ENCODE results near the gene BBOX1. TPM values are rescaled to one million over a fixed set of nuclear protein-coding genes. Genes with fewer than 3 reads are reported as not detected.

BBOX1 gene
- total RNA-seq, 1 donor from 2014 or later, result not detected

DNA sequence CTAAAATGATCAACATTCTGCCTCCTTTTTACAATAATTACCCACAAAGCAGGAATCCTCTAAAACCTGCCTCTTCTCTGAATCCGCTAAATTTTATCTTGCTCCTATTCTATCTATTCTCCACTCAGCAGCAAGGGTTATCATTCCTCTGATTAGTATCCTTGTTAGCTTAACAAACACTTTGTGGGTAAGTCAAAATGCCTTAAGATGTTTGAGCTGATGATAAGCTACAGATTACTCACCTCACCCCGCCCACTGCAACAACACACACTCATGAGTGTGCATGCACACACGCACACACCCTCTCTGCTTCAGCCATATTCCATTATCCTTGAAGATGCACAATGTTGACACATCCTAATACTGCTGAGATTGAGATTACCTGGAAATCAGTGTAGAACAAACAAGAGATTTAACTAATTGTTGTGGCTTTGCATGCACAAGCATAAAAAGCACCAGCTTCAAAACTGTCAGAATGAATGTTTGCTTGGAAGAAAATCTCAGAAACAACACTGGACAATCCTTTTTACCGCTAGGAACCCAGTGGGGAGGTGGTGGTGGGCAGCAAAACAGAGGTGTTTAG is 130.9 kb downstream of the BBOX1 start:
- Histone ChIP-seq H3K4me1 (no peaks in the 10 kb centered on the region), H3K27me3 (no peaks in the 10 kb centered on the region), H4K20me1 (ENCODE audit: low read depth) (no peaks in the 10 kb centered on the region), H3K36me3 (no peaks in the 10 kb centered on the region), H3K9ac (no peak overlapping the region), H3K9me3 (ENCODE audit: low read depth) (no peaks in the 10 kb centered on the region), H3F3A (ENCODE audit: low read depth) (no peaks in the 10 kb centered on the region), H3K4me3 (no peak overlapping the region), H3K4me2 (no peak overlapping the region), H2AFZ (replicated peaks) (no peak overlapping the region), H3K79me2 (ENCODE audit: low read depth) (no peaks in the 10 kb centered on the region), H3K27ac (no peak overlapping the region)
- DNase-seq (ENCODE audit: low spot score), result no peak
- H3K4me1 Mint-ChIP-seq, result no peaks in the 10 kb centered on the region
- no peak for TF ChIP-seq EZH2 (IDR thresholded peaks at IDR 0.05)
- TF ChIP-seq EZH2phosphoT487 (IDR thresholded peaks at IDR 0.05), result no peak
- TF ChIP-seq, protein P1, sequence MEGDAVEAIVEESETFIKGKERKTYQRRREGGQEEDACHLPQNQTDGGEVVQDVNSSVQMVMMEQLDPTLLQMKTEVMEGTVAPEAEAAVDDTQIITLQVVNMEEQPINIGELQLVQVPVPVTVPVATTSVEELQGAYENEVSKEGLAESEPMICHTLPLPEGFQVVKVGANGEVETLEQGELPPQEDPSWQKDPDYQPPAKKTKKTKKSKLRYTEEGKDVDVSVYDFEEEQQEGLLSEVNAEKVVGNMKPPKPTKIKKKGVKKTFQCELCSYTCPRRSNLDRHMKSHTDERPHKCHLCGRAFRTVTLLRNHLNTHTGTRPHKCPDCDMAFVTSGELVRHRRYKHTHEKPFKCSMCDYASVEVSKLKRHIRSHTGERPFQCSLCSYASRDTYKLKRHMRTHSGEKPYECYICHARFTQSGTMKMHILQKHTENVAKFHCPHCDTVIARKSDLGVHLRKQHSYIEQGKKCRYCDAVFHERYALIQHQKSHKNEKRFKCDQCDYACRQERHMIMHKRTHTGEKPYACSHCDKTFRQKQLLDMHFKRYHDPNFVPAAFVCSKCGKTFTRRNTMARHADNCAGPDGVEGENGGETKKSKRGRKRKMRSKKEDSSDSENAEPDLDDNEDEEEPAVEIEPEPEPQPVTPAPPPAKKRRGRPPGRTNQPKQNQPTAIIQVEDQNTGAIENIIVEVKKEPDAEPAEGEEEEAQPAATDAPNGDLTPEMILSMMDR (IDR thresholded peaks at IDR 0.05), result no peak
- no peak overlapping the region for H3K4me3 Mint-ChIP-seq
- H3K36me3 Mint-ChIP-seq, result no peaks in the 10 kb centered on the region
- no peak overlapping the region for H3K27ac Mint-ChIP-seq
- peaks cover 2% of the 10 kb centered on the region for H3K9me3 Mint-ChIP-seq
- no peaks in the 10 kb centered on the region for H3K27me3 Mint-ChIP-seq (ENCODE audit: insufficient read depth, low read depth)

- Mint-ChIP-seq H3K27ac (no peak overlapping the region), H3K4me1 (no peaks in the 10 kb centered on the region), H3K4me3 (no peak overlapping the region), H3K9me3 (peaks cover 2% of the 10 kb centered on the region), H3K36me3 (no peaks in the 10 kb centered on the region), H3K27me3 (ENCODE audit: insufficient read depth, low read depth) (peaks cover 6% of the 10 kb centered on the region)
- H3F3A ChIP-seq (ENCODE audit: low read depth), result no peaks in the 10 kb centered on the region
- no peaks in the 10 kb centered on the region for H3K36me3 ChIP-seq
- TF ChIP-seq, protein P1 (IDR thresholded peaks at IDR 0.05), result no peak
- no peaks in the 10 kb centered on the region for H3K27me3 ChIP-seq
- no peaks in the 10 kb centered on the region for H4K20me1 ChIP-seq (ENCODE audit: low read depth)
- DNase-seq (ENCODE audit: low spot score), result no peak
- no peaks in the 10 kb centered on the region for H3K4me1 ChIP-seq
- H2AFZ ChIP-seq (replicated peaks), result no peak overlapping the region
- H3K4me3 ChIP-seq, result no peak overlapping the region
- H3K9ac ChIP-seq, result no peak overlapping the region
- no peak overlapping the region for H3K4me2 ChIP-seq
- H3K27ac ChIP-seq, result no peak overlapping the region
- no peaks in the 10 kb centered on the region for H3K9me3 ChIP-seq (ENCODE audit: low read depth)
- H3K79me2 ChIP-seq (ENCODE audit: low read depth), result no peaks in the 10 kb centered on the region
Observed at GRCh38 chr11:27173545-27173944, 132.9 kb downstream of the BBOX1 start.

- H3K27me3 ChIP-seq, result no peaks in the 10 kb centered on the region
- H3K36me3 ChIP-seq, result no peaks in the 10 kb centered on the region
- no peaks in the 10 kb centered on the region for H3K79me2 ChIP-seq (ENCODE audit: low read depth)
- H3K4me1 ChIP-seq, result no peaks in the 10 kb centered on the region
- H3K4me2 ChIP-seq, result no peak overlapping the region
- H3F3A ChIP-seq (ENCODE audit: low read depth), result no peaks in the 10 kb centered on the region
- TF ChIP-seq EZH2 (IDR thresholded peaks at IDR 0.05) (no peak), EZH2phosphoT487 (IDR thresholded peaks at IDR 0.05) (no peak)
- TF ChIP-seq, protein P1 (IDR thresholded peaks at IDR 0.05), result no peak
- no peaks in the 10 kb centered on the region for H3K9me3 ChIP-seq (ENCODE audit: low read depth)
- Mint-ChIP-seq H3K27ac (no peak overlapping the region), H3K9me3 (peaks cover 2% of the 10 kb centered on the region), H3K4me3 (no peak overlapping the region), H3K27me3 (ENCODE audit: insufficient read depth, low read depth) (peaks cover 6% of the 10 kb centered on the region), H3K4me1 (no peaks in the 10 kb centered on the region), H3K36me3 (no peaks in the 10 kb centered on the region)
- no peak for DNase-seq (ENCODE audit: low spot score)
- H3K4me3 ChIP-seq, result no peak overlapping the region
- H2AFZ ChIP-seq (replicated peaks), result no peak overlapping the region
- no peak overlapping the region for H3K27ac ChIP-seq
- no peak overlapping the region for H3K9ac ChIP-seq
- no peaks in the 10 kb centered on the region for H4K20me1 ChIP-seq (ENCODE audit: low read depth)
Observed at GRCh38 chr11:27174021-27174420, 133.4 kb downstream of the BBOX1 start.

Measured in neural progenitor cell (in vitro differentiated cells).